GM12865 (cell line): ENCODE measurements around the gene RAB11FIP2.
"Not testable (repeated sequence)": the region's sequence is repeated elsewhere in the genome, so short reads cannot be mapped to it uniquely, and the experiment has no call there.

ENCODE experiments used
- DNase-seq: peaks from one replicate; pipeline ENCODE4 v3.0.0; 2010; ENCODE audit warnings: low read depth
- H3K4me3 ChIP-seq: 2 replicates; pipeline ENCODE4 v1.5.1; 2011; ENCODE audit warnings: mild to moderate bottlenecking, low read depth, low read length, control low read depth
- CTCF ChIP-seq: IDR thresholded peaks from 2 replicates; pipeline ENCODE4 v1.5.1; 2011; ENCODE audit warnings: low read length, control low read depth, low read depth, inconsistent platforms; ENCODE audit not compliant: insufficient read depth; ENCODE audit errors: missing control alignments

The RAB11FIP2 gene

GRCh38 chr10:118046395-118047156, at the start of gene RAB11FIP2:
Gene RAB11FIP2 (minus strand): TSS chr10:118046941. CDS start chr10:118046163, 778 bp downstream.
- TF ChIP-seq CTCF, result peak; percentile 14
- H3K4me3 ChIP-seq, result peak within 1 kb of the TSS; percentile 71
- peak; percentile 94 for DNase-seq

DNA sequence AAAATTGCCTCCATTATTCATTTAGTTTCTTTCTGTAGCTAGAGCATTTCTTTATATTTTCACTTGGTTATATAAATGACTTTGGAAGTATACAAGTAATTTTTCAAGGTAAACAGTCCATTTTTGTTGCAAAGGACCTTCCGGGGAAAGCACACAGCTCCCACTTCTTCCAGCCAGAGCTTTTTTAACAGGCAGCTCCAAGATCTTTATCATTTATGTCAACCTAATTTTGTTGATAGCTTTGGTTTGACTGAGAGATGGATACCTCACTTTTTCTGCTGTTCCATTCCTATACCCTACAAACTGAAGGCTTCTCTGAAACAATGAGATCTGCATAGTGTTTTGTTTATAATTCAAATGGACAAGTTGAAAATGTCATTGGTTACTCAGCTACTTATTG, 49.3 kb upstream of the RAB11FIP2 start:
- TF ChIP-seq CTCF, result no peak
- no peak for DNase-seq
- no peak overlapping the region for H3K4me3 ChIP-seq

DNA sequence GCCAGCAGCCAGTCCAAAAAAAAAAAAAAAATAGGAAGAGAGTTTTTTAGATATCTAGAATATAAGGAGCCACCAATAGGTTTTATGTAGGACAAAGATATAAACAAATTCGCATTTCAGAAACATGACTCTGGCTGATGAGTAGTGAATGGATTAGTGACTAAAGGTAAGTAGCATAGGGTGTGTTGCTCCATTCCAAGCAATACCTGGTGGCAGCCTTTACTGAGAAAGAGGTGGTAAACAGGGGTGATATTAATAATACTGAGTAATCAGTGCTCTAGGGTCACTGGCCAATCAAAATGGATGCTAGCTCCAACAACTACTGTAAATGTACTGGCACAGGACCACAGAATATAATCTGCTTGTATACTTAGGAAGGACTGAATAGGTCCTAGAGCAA, 45.5 kb upstream of the RAB11FIP2 start:
- DNase-seq, result no peak
- H3K4me3 ChIP-seq, result no peak overlapping the region
- no peak for TF ChIP-seq CTCF

DNA sequence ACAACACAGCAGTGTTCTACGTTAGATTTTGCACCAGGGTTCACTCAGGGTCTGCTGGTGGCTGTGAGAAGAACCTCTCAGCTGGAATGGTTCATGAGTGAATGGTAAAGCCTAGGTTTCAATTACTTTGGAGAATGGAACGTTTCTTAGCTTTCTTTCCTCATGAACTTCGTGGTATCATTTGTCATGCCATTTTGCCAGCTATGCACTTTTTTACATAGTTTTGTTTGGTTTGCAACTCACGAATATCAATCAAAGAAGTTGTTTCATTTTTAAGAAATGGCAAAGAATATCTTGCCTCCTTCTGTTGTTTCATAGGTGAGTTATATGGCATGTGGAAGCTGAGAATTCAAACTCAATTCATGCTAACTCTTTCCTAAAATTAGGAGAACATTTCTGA, 34.1 kb upstream of the RAB11FIP2 start:
- H3K4me3 ChIP-seq, result no peak overlapping the region
- TF ChIP-seq CTCF, result no peak
- no peak for DNase-seq

GRCh38 chr10:118076705-118077104, 30.0 kb upstream of the RAB11FIP2 start:
- H3K4me3 ChIP-seq, result no peak overlapping the region
- TF ChIP-seq CTCF, result no peak
- no peak for DNase-seq

GRCh38 chr10:118072840-118073239, 26.1 kb upstream of the RAB11FIP2 start:
- no peak for TF ChIP-seq CTCF
- no peak overlapping the region for H3K4me3 ChIP-seq

GRCh38 chr10:118067389-118067788, 20.6 kb upstream of the RAB11FIP2 start:
- H3K4me3 ChIP-seq, DNase-seq: not testable (repeated sequence)

More at GRCh38 chr10:118072840-118073239, 26.1 kb upstream of the RAB11FIP2 start:
- no peak for DNase-seq
